ENCODE measurements around the gene DUOXA2.

DUOXA2 gene

DNA sequence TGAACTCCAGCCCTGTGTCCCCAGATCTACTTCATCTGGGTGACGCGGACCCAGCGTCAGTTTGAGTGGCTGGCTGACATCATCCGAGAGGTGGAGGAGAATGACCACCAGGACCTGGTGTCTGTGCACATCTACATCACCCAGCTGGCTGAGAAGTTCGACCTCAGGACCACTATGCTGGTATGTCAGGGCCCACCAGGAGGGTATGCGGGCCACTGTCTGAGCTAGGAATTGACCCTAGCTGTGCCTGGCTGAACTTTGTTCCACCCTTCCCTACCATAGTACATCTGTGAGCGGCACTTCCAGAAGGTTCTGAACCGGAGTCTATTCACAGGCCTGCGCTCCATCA, 49.4 kb downstream of the DUOXA2 start:
- no peak overlapping the region for H3K4me3 ChIP-seq (ENCODE audit: low read depth, low read length)
- H3K79me2 ChIP-seq (ENCODE audit: control insufficient read depth, insufficient read depth, low read length, unreplicated experiment): no peaks in the 10 kb centered on the region
- H3K27ac ChIP-seq (ENCODE audit: low read depth, low read length): no peak overlapping the region
- H2AFZ ChIP-seq (ENCODE audit: low read length, unreplicated experiment): no peak overlapping the region
- no peaks in the 10 kb centered on the region for H3K36me3 ChIP-seq (ENCODE audit: insufficient read depth, low read length)
- H3K27me3 ChIP-seq (ENCODE audit: insufficient read depth, low read length): no peaks in the 10 kb centered on the region
- H3K4me1 ChIP-seq (ENCODE audit: control insufficient read depth, insufficient read depth, low read length, unreplicated experiment): peaks cover 12% of the 10 kb centered on the region

GRCh38 chr15:45164914-45165313, 50.8 kb downstream of the DUOXA2 start:
- Histone ChIP-seq H3K4me3 (ENCODE audit: low read depth, low read length) (no peak overlapping the region), H3K79me2 (ENCODE audit: control insufficient read depth, insufficient read depth, low read length, unreplicated experiment) (no peaks in the 10 kb centered on the region), H3K27me3 (ENCODE audit: insufficient read depth, low read length) (no peaks in the 10 kb centered on the region), H2AFZ (ENCODE audit: low read length, unreplicated experiment) (no peak overlapping the region), H3K27ac (ENCODE audit: low read depth, low read length) (no peak overlapping the region), H3K4me1 (ENCODE audit: control insufficient read depth, insufficient read depth, low read length, unreplicated experiment) (peaks cover 12% of the 10 kb centered on the region), H3K36me3 (ENCODE audit: insufficient read depth, low read length) (no peaks in the 10 kb centered on the region)

- Histone ChIP-seq H3K27ac (ENCODE audit: low read depth, low read length) (no peak overlapping the region), H3K36me3 (ENCODE audit: insufficient read depth, low read length) (no peaks in the 10 kb centered on the region), H3K79me2 (ENCODE audit: control insufficient read depth, insufficient read depth, low read length, unreplicated experiment) (no peaks in the 10 kb centered on the region), H3K4me1 (ENCODE audit: control insufficient read depth, insufficient read depth, low read length, unreplicated experiment) (peaks cover 12% of the 10 kb centered on the region), H2AFZ (ENCODE audit: low read length, unreplicated experiment) (no peak overlapping the region), H3K4me3 (ENCODE audit: low read depth, low read length) (no peak overlapping the region), H3K27me3 (ENCODE audit: insufficient read depth, low read length) (no peaks in the 10 kb centered on the region)
These were observed 51.4 kb downstream of the DUOXA2 start for GRCh38 chr15:45165536-45165935.

DNA sequence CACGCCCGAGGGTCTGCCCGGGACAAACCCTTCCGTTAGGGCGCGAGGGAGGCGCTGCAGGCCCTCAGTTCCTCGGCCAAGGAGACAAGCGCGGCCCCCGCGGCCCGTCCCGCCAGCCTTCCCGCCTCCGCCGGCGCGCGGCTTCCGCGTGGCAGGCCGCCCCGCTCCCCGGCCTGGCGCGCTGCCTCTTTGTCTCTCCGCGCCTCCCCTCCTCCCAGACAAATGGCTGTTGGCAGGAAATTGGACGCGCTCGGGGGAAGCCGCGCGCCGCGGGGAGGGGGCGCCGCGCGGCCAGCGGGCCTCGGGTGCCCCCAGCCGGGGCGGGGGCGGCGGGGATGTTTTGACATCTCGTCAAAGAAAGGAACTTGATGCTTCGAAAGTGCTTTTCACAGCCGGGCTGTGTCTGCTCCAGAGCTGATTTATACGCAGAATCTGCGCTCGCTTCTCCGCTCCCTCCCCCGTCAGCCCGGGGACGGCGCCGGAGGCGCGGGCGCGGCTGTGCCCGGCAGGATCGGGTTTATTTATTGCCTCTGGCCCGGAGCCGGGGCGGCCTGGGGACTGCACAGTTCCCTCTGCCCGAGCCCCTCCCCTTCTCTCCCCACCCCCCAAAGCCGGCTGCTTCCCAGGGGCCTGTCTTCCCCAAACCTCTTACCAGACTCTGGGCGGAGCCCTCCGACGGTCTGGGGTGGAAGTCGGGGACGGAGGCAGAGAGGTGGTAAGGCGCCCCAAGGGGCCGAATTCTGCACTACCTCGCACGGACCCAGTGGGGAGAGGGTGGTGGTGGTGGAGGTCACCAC, 52.9 kb downstream of the DUOXA2 start:
- Histone ChIP-seq H3K4me3 (ENCODE audit: low read depth, low read length) (peak overlapping the region; percentile 83), H3K4me1 (ENCODE audit: control insufficient read depth, insufficient read depth, low read length, unreplicated experiment) (peaks cover 12% of the 10 kb centered on the region), H3K79me2 (ENCODE audit: control insufficient read depth, insufficient read depth, low read length, unreplicated experiment) (no peaks in the 10 kb centered on the region), H2AFZ (ENCODE audit: low read length, unreplicated experiment) (peak overlapping the region; percentile 97), H3K36me3 (ENCODE audit: insufficient read depth, low read length) (no peaks in the 10 kb centered on the region), H3K27me3 (ENCODE audit: insufficient read depth, low read length) (no peaks in the 10 kb centered on the region), H3K27ac (ENCODE audit: low read depth, low read length) (peak overlapping the region; percentile 71)

DNA sequence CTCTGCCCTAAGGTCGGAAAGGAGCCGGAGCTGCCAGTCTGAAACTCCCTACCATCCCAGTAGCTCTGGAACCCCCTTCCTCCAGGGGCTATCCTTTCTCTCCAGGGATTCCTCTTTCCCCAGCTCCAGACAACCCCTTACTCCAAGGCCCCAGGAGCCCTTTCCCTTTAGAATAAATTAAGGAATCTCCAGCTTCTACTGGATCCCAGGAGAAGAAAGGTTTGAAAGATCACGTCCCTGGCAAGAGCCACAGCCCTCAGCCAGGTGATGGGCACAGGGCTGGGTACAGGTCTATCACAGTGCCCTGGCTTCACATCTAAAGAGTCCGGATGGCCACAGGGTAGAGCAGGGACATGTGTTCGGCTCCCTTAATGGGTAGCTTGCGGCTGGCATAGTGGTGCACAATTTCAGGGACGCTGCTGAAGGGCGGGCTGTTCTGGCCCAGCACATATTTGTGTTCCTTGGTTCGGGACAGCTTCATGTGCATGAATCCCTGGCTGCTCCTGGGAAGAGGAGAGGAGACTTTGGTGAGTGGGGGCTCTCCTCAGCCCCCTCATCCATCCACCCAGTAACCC, 53.6 kb downstream of the DUOXA2 start:
- Histone ChIP-seq H3K4me3 (ENCODE audit: low read depth, low read length) (peak overlapping the region; percentile 83), H3K27me3 (ENCODE audit: insufficient read depth, low read length) (no peaks in the 10 kb centered on the region), H3K4me1 (ENCODE audit: control insufficient read depth, insufficient read depth, low read length, unreplicated experiment) (peaks cover 8% of the 10 kb centered on the region), H3K79me2 (ENCODE audit: control insufficient read depth, insufficient read depth, low read length, unreplicated experiment) (no peaks in the 10 kb centered on the region), H3K27ac (ENCODE audit: low read depth, low read length) (no peak overlapping the region), H3K36me3 (ENCODE audit: insufficient read depth, low read length) (no peaks in the 10 kb centered on the region), H2AFZ (ENCODE audit: low read length, unreplicated experiment) (no peak overlapping the region)
